ENCODE results near the gene TSC1.
"Not testable (repeated sequence)": the region's sequence is repeated elsewhere in the genome, so short reads cannot be mapped to it uniquely, and the experiment has no call there.

The TSC1 gene

DNA sequence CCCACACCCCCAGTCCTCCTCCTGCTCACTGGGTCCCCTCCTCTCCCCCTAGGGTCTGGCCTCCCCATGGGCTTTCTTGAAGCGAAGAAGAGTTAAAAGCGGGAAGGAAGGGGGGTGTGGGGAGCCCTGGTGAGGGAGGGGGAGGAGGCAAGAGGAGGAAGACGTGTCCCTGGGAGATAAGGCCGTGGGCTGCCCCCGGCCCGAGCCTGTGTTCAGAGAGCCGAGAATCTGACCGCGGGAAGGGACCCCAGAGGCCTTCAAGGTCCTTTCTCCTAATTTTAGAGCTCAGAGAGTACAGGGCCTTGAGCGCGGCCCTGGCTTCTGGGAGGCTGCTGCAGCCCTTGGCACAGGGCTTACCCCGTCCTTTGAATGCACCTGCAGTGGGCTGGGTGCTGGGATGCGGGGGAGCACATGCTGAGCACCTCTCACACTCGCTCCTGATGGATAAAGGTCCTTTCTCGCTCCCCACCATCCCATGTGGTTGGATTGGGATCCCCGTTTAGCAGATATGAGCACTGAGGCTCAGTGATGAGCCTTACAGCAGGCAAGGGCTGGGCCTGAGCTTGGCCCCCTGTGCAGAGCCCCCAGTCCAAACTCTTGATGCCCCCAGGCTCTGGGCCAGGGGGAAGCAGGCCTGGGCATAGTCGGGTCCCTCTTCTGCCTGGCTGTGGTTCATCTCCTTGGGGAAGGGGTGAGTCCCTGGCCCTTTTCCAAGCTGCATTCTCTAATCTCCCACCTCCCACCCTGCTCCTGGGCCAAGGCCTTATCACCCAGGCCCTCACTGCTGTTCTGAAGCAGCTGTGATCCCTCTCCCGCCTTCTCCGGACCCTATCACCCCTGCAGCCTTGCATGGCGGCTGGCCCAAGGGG, 40.0 kb upstream of the TSC1 start:
- no peak overlapping the region for H3K4me3 ChIP-seq (ENCODE audit: low read length)
- TF ChIP-seq ZNF274 (IDR thresholded peaks at IDR 0.05; ENCODE audit: low read depth, low read length): no peak

DNA sequence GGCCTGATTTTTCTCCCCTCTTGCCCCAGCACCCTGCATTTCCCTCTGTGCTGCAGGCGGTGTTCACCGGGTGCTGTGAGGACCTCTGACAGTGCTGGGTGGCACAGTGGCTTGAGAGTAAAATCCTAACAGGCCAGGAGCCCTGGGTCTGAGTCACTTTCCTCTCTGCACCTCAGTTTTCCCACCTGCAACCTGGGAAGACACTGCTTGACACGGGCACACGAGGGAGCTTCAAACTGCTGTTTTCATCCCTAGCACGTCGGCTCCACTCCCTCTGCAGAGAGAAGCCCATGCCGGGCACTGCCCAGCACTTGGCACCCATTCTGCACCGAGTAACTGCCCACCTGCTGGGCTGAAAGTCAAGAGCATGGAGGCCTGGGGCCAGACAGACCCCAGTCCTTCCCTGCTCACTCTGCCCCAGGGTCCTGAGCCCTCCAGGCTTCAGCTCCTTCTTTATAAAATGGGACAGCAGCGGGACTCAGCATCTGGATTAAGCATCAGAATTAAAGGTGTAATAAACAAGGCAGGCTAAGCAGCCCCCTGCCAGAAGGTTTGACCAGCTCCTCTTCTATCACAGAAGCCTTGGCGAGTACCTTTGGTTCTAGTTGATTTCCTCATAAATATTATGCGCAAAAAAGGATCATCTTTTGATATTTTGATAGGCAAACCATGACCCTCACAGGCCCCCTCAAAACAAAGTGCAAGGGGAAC, 39.2 kb upstream of the TSC1 start:
- no peak overlapping the region for H3K4me3 ChIP-seq (ENCODE audit: low read length)
- no peak for TF ChIP-seq ZNF274 (IDR thresholded peaks at IDR 0.05; ENCODE audit: low read depth, low read length)

DNA sequence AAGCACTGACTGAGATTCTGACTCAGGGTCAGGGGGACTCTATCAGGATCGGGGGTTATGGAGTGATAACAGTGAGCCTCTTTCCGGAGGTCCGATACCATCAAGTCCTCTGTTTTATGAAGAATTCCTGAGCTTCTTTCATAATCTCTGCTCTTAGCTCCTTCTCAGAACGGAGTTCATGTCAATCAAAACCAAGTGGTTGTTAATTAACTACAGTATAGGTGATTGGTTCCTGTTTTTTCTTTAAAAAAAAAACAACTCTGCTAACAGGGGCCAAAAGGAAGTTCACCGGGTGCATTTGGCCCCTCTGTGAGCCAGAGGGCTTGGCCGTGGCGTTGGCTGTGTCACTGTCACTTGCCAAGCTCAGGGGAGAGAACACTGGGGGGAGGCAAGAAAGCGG, 38.0 kb upstream of the TSC1 start:
- no peak for TF ChIP-seq ZNF274 (IDR thresholded peaks at IDR 0.05; ENCODE audit: low read depth, low read length)

DNA sequence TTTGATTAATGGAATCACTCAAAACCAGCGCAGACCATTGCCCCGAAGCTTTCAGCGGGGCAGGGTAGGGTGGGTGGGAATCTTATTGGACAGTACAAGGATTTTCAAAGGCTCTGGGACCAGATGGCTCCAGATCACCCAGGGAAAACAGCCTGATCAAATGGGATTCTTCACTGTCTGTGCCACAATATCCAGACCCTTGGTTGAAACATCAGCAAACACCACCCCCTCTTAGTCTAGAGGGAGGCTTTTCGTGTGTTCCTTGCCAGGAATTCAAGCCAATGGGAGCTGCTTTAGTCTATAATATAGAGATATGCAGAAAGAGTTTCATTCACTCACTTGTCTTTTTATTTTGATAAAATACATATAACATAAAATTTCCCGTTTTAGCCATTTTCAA, 35.7 kb upstream of the TSC1 start:
- TF ChIP-seq ZNF274 (IDR thresholded peaks at IDR 0.05; ENCODE audit: low read depth, low read length): no peak
- no peak overlapping the region for H3K4me3 ChIP-seq (ENCODE audit: low read length)

More for the DNA sequence above, 38.0 kb upstream of the TSC1 start:
- H3K4me3 ChIP-seq (ENCODE audit: low read length): no peak overlapping the region; the same call in 1 of the 2 replicates

DNA sequence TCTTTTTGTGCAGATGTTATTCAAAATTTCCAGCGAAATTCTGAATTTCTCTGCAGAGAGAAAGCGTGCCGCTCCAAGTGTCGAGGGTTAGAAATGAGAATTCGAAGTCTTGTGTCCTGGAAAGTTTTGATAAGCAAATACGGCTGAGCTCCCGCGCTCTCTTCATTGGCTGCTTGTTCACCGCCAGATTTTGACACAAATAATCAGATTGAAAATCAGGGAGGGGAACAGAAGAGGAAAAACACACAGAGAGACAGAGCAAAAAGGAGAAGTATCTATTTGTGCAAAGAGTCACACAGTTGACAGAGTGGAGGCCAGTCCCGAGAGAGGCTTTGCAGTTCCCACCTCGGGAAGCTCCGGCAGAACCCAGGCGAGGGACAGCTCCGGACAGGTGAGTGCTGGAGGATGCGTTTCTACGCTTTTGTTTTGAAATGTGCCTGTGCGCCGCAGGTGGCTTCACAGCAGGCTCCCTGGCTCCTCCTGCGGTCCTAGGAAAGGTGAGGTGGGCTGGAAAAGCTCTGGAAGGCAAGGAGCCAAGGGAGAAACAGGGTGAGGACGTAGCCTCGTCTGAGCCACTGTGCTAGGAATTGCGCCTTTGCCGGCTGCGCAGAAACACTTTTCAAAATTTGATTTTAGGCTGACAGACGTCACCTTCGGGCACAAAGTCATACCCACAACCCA, 34.2 kb upstream of the TSC1 start, which contains the start of gene GFI1B:
GFI1B (plus strand) TSS at position 244 of the 681 bp plus-strand sequence. CDS start 7,985 bp downstream, outside the sequence.
- TF ChIP-seq ZNF274 (IDR thresholded peaks at IDR 0.05; ENCODE audit: low read depth, low read length): no peak
- H3K4me3 ChIP-seq (ENCODE audit: low read length): no peak within 1 kb of the TSS

DNA sequence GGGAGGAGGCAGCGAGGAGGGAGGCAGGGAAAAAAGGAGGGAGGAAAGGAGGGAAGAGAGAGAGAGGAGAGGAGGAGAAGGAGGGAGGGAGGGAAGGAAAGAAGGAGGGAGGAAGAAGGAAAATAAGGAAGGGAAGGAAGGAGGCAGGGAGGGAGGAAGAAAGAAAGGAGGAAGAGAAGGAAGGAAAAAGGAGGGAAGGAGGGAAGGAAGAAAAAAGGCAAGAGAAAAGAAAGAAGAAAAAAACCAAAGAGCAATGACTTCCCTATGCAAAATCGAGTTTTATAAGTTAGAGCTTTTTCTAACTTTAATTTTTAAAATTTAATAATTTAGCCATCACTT, 33.7 kb upstream of the TSC1 start:
- no peak overlapping the region for H3K4me3 ChIP-seq (ENCODE audit: low read length)
- TF ChIP-seq ZNF274 (IDR thresholded peaks at IDR 0.05; ENCODE audit: low read depth, low read length): no peak

DNA sequence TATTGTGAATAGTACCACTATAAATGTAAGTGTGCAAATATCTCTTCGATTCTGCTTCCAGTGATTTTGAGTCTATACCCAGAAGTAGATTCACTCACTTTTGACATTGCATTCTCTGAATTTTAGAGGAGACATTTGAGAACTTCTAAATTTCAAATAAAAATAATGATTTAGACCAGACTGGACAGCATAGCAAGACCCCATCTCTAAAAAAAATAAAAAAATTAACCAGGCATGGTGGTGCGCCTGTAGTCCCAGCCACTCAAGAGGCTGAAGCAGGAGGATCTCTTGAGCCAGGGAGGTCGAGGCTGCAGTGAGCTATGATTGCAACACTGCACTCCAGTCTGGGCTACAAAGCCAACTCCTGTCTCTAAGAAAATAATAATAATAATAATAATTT, 32.2 kb upstream of the TSC1 start:
- TF ChIP-seq ZNF274 (IDR thresholded peaks at IDR 0.05; ENCODE audit: low read depth, low read length): no peak
- no peak overlapping the region for H3K4me3 ChIP-seq (ENCODE audit: low read length)

DNA sequence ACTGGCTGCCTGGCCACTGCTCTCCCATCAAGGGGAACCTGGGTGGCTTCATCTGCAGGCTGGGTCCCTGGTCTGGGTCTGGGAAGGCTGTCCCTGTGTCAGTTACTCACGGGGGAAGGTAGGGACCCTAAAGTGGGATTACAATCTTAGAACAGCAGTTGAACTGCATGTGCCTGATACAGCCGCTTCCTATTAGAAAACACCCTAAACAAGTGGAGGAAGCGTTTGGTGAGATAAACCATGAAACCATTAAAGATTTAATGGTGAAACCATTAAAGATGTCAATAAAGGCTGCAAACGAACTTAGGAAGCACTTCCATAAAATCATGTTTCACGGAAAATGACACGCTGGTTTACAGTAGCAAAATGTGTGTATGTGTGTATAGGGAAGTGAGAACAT, 31.5 kb upstream of the TSC1 start:
- no peak for TF ChIP-seq ZNF274 (IDR thresholded peaks at IDR 0.05; ENCODE audit: low read depth, low read length)
- H3K4me3 ChIP-seq (ENCODE audit: low read length): no peak overlapping the region

DNA sequence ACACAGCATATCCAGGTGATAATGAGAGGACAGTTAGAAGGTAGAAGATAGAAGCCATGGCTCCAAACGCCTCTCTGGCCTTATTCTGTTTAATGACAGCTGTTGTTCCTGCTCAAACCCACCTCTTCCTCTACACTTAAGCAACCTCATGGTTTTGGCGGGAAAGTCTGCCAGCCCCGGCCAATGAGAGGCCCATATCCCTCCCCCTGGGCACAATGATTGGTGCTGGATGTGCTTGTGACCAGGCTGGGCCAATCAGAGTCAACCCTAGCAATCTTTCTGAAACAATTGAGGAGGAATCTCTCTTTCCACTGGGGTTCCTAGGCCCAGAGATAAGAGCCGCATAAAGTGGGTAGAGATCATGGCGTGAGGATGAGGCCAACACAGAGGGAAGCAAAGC, 29.3 kb upstream of the TSC1 start:
- no peak for TF ChIP-seq ZNF274 (IDR thresholded peaks at IDR 0.05; ENCODE audit: low read depth, low read length)
- no peak overlapping the region for H3K4me3 ChIP-seq (ENCODE audit: low read length)

DNA sequence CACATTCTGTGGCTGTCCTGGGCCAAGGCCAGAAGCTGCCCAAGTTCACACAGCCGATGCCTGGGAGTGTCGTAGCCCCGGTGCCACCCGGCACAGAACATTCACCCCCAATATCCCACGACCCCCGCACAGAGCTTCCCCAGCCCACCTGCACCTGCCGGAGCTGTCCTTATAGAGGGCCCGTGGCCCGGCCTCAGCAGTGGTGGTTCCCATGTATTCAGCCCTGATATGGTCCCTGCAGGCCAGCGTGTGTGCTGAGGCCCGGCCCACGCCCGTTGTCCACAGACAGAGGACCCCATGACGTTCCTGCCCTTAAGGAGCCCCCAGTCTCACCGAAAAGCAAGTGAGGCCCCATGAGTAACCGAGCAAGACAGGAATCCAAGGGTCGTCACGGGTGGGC, 28.8 kb upstream of the TSC1 start:
- TF ChIP-seq ZNF274 (IDR thresholded peaks at IDR 0.05; ENCODE audit: low read depth, low read length): no peak
- no peak overlapping the region for H3K4me3 ChIP-seq (ENCODE audit: low read length)

DNA sequence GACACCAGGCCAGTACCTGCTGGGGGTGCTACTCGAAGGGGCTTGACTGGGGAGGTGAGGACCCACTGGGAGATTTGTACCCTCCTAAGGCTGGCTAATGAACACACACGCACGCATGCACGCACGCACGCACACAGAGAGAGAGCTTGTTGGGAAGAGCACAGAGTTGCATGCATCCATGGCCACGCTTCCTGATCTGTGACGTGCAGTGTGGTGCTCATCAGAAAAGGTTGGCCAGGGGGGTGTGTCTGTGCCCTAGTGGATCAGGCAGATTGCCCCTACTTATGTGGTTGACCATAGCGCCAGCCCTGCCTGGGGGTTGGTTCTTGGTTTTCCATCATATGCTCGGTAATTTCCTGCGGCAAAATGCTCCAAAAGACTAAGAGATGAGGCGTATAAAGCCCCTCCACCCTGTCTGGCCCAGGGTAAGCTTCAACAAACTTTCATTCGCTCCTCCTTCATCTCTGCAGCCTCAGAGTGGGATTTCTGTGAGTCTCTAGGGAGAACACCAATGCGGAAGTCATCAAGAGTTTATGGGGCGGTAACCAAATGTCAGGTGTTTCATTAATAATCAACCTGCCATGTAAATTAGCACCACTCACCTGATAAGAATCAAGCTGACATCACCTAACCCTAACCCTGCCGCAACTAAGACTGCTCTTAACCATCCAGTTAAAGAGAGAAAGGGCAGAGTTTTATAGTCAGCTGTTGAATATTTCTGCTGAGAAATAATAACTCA, 26.1 kb upstream of the TSC1 start:
- no peak for TF ChIP-seq ZNF274 (IDR thresholded peaks at IDR 0.05; ENCODE audit: low read depth, low read length)
- no peak overlapping the region for H3K4me3 ChIP-seq (ENCODE audit: low read length)

DNA sequence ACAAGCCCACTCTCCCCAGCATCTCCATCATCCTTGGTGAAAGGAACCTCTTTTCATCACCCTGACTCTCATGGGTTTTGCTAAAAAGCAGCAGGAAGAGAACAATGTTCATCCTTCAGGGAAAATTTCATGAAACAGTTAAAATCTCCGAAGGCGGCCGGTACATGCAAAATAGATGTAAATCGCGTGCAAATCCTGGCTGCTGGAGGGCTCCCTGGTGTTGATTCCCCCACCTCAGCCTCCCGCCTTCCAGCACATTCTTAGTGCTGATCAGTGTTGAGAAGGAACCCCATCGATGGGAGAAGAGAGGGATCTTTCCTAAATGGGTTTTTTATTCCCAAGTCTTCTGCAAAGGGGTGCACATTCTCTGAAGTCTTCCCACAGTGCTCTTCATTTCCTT, 25.4 kb upstream of the TSC1 start:
- H3K4me3 ChIP-seq (ENCODE audit: low read length): no peak overlapping the region
- no peak for TF ChIP-seq ZNF274 (IDR thresholded peaks at IDR 0.05; ENCODE audit: low read depth, low read length)

DNA sequence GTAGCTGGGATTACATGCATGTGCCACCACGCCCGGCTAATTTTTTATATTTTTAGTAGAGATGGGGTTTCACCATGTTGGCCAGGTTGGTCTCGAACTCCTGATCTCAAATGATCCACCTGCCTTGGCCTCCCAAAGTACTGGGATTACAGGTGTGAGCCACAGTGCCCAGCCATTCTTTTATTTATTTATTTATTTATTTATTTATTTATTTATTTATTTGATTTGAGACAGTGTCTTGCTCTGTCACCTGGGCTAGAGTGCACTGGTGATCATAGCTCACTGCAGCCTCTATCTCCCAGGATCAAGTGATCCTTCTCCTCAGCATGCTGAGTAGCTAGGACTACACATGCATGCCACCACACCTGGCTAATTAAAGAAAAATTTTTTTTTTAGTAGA, 23.5 kb upstream of the TSC1 start:
- not testable (repeated sequence) for H3K4me3 ChIP-seq (ENCODE audit: low read length)

DNA sequence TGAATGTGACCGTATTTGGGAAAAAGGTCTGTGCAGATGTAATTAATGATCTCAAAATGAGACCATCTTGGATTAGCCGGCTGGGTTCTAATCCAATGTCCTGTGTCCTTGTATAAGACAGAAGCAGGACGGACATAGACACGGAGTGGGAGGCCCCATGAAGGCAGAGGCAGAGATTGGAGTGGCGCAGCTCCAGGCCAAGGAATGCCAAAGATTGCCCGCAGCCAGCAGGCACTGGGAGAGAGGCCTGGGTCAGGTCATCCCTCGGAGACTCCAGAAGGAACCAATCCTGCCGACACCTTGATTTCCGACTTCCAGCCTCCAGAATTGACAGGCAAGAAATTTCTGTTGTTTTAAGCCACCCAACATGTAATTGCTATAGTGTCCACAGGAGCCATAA, 21.1 kb upstream of the TSC1 start:
- no peak for TF ChIP-seq ZNF274 (IDR thresholded peaks at IDR 0.05; ENCODE audit: low read depth, low read length)
- no peak overlapping the region for H3K4me3 ChIP-seq (ENCODE audit: low read length)
